OCI-LY1 (cell line): ENCODE data around the gene WDR43.

ENCODE experiments used
- H2AFZ ChIP-seq: fragments of 200-600 bp; sonication (generic), shearing (Covaris generic); 2 replicates; pipeline ENCODE4 v1.6.0; 2014; ENCODE audit warnings: antibody characterized with exemption, mild to moderate bottlenecking, low read length
- H3F3A ChIP-seq: fragments of 200-600 bp; sonication (generic), shearing (Covaris generic); 2 replicates; pipeline ENCODE4 v1.6.0; 2014; ENCODE audit warnings: mild to moderate bottlenecking, antibody characterized with exemption, low read length, moderate library complexity; ENCODE audit not compliant: insufficient read depth
- H3K27ac ChIP-seq: fragments of 200-600 bp; sonication (generic); 2 replicates; pipeline ENCODE4 v1.5.1; 2014; ENCODE audit warnings: low read length, mixed run types, mild to moderate bottlenecking, low read depth; ENCODE audit not compliant: poor library complexity, severe bottlenecking
- H3K27me3 ChIP-seq: fragments of 200-600 bp; sonication (generic); 2 replicates; pipeline ENCODE4 v1.6.0; 2014; ENCODE audit warnings: antibody characterized with exemption, mild to moderate bottlenecking, low read length, moderate library complexity; ENCODE audit not compliant: insufficient read depth
- H3K36me3 ChIP-seq: fragments of 200-600 bp; sonication (generic); 2 replicates; pipeline ENCODE4 v1.6.1; 2014; ENCODE audit warnings: mild to moderate bottlenecking, antibody characterized with exemption, low read length, moderate library complexity, mixed read lengths; ENCODE audit not compliant: insufficient read depth
- H3K4me1 ChIP-seq: fragments of 200-600 bp; sonication (generic); 2 replicates; pipeline ENCODE4 v1.5.1; 2014; ENCODE audit warnings: mild to moderate bottlenecking, low read length, moderate library complexity; ENCODE audit not compliant: insufficient read depth, severe bottlenecking
- H3K4me2 ChIP-seq: fragments of 200-600 bp; sonication (generic), shearing (Covaris generic); 2 replicates; pipeline ENCODE4 v1.6.1; 2014; ENCODE audit warnings: low read length
- H3K4me3 ChIP-seq: fragments of 200-600 bp; sonication (generic); 2 replicates; pipeline ENCODE4 v1.5.1; 2014; ENCODE audit warnings: low read length, low read depth, mild to moderate bottlenecking, mixed read lengths; ENCODE audit not compliant: poor library complexity, severe bottlenecking
- H3K79me2 ChIP-seq: fragments of 200-600 bp; shearing (Covaris generic); 2 replicates; pipeline ENCODE4 v1.6.1; 2016; ENCODE audit warnings: mixed run types, low read length, mixed read lengths; ENCODE audit not compliant: insufficient read depth
- H3K9ac ChIP-seq: fragments of 200-600 bp; sonication (generic), shearing (Covaris generic); 2 replicates; pipeline ENCODE4 v1.6.1; 2014; ENCODE audit warnings: mild to moderate bottlenecking, low read length, mixed read lengths
- H3K9me2 ChIP-seq: fragments of 200-600 bp; sonication (generic), shearing (Covaris generic); 2 replicates; pipeline ENCODE4 v1.6.1; 2014; ENCODE audit warnings: low read depth, mild to moderate bottlenecking, low read length, mixed read lengths
- H3K9me3 ChIP-seq: fragments of 200-600 bp; shearing (Covaris generic); 2 replicates; pipeline ENCODE4 v1.6.1; 2014; ENCODE audit warnings: low read length, mixed read lengths
- H4K20me1 ChIP-seq: fragments of 200-600 bp; sonication (generic), shearing (Covaris generic); 2 replicates; pipeline ENCODE4 v1.6.0; 2016; ENCODE audit warnings: mild to moderate bottlenecking, low read length; ENCODE audit not compliant: insufficient read depth
- EZH2 ChIP-seq: fragments of 200-600 bp; sonication (generic), shearing (Covaris generic); IDR thresholded peaks from 2 replicates; pipeline ENCODE4 v1.8.0; 2017; ENCODE audit warnings: borderline replicate concordance, mixed run types, mild to moderate bottlenecking, antibody characterized with exemption, low read length, moderate library complexity, mixed read lengths
- TF ChIP-seq, protein P1 (sequence below): fragments of 200-600 bp; sonication (generic), shearing (Covaris generic); IDR thresholded peaks from 2 replicates; pipeline ENCODE4 v1.5.1; 2017; ENCODE audit warnings: mild to moderate bottlenecking, antibody characterized with exemption, low read length, moderate library complexity, mixed read lengths

The WDR43 gene

DNA sequence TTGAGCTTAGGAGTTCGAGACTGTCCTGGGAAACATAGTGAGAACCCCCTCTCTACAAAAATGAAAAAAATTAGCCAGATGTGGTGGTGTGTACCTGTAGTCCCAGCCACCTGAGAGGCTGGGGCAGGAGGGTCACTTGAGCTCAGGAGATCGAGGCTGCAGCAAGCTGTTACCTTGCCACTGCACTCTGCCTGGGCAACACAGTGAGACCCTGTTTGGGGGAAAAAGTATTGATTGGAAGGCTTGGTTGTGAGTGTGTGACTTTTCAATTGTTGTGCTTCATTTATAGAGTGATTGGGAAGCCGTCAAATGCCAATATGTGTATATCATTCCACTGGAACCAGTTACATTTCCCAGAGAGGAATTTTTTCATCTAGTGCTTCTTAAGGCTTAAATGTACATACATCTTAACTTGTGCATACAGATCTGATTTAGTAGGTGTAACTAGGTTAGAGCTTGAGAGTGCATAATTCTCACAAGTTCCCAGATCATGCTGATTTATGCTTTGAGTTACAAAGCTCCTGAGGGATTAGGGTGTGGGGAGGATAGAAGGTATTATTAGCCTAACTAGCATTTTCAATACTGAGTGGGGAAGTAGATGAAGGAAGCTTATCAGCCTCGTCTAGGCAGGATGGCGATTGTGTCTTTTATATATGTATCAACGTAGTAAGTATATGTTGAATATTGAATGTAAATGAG, 15.3 kb downstream of the WDR43 start:
- peaks cover 3% of the 10 kb centered on the region; the same call in 1 of the 2 replicates for H4K20me1 ChIP-seq
- no peaks in the 10 kb centered on the region for H3K27me3 ChIP-seq
- H3K9me2 ChIP-seq: no peaks in the 10 kb centered on the region
- TF ChIP-seq EZH2: no peak
- TF ChIP-seq, protein P1, sequence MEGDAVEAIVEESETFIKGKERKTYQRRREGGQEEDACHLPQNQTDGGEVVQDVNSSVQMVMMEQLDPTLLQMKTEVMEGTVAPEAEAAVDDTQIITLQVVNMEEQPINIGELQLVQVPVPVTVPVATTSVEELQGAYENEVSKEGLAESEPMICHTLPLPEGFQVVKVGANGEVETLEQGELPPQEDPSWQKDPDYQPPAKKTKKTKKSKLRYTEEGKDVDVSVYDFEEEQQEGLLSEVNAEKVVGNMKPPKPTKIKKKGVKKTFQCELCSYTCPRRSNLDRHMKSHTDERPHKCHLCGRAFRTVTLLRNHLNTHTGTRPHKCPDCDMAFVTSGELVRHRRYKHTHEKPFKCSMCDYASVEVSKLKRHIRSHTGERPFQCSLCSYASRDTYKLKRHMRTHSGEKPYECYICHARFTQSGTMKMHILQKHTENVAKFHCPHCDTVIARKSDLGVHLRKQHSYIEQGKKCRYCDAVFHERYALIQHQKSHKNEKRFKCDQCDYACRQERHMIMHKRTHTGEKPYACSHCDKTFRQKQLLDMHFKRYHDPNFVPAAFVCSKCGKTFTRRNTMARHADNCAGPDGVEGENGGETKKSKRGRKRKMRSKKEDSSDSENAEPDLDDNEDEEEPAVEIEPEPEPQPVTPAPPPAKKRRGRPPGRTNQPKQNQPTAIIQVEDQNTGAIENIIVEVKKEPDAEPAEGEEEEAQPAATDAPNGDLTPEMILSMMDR: no peak
- no peaks in the 10 kb centered on the region for H3K4me1 ChIP-seq
- peaks cover 96% of the 10 kb centered on the region for H3K36me3 ChIP-seq
- H3F3A ChIP-seq: no peaks in the 10 kb centered on the region
- no peak overlapping the region for H3K4me2 ChIP-seq
- peaks cover 32% of the 10 kb centered on the region for H3K79me2 ChIP-seq
- H3K9ac ChIP-seq: no peak overlapping the region
- no peak overlapping the region for H3K4me3 ChIP-seq
- H3K9me3 ChIP-seq: no peaks in the 10 kb centered on the region
- H2AFZ ChIP-seq: no peak overlapping the region
- no peak overlapping the region for H3K27ac ChIP-seq

- H3K27me3 ChIP-seq: no peaks in the 10 kb centered on the region
- H3K27ac ChIP-seq: no peak overlapping the region
- no peaks in the 10 kb centered on the region for H3K9me3 ChIP-seq
- H3K9ac ChIP-seq: no peak overlapping the region
- H3K4me2 ChIP-seq: no peak overlapping the region
- H3K36me3 ChIP-seq: peaks cover 87% of the 10 kb centered on the region
- no peak overlapping the region for H2AFZ ChIP-seq
- no peaks in the 10 kb centered on the region for H3K4me1 ChIP-seq
- H4K20me1 ChIP-seq: no peaks in the 10 kb centered on the region
- H3K79me2 ChIP-seq: peaks cover 5% of the 10 kb centered on the region
- no peaks in the 10 kb centered on the region for H3F3A ChIP-seq
- TF ChIP-seq EZH2: no peak
- no peak overlapping the region for H3K4me3 ChIP-seq
- H3K9me2 ChIP-seq: no peaks in the 10 kb centered on the region
These were observed 21.5 kb downstream of the WDR43 start for GRCh38 chr2:28915939-28916338.

- no peak for TF ChIP-seq EZH2
- TF ChIP-seq, protein P1: no peak
- Histone ChIP-seq H3K36me3 (peaks cover 100% of the 10 kb centered on the region), H3K9me3 (no peaks in the 10 kb centered on the region), H3K9ac (no peak overlapping the region), H3K27ac (no peak overlapping the region), H3K4me3 (no peak overlapping the region), H4K20me1 (no peaks in the 10 kb centered on the region), H3K27me3 (no peaks in the 10 kb centered on the region), H3K9me2 (no peaks in the 10 kb centered on the region), H3K79me2 (no peaks in the 10 kb centered on the region; the same call in 1 of the 2 replicates), H3K4me2 (no peak overlapping the region), H3F3A (no peaks in the 10 kb centered on the region), H2AFZ (no peak overlapping the region), H3K4me1 (no peaks in the 10 kb centered on the region)
These were observed 32.4 kb downstream of the WDR43 start for GRCh38 chr2:28926847-28927246.

- peaks cover 100% of the 10 kb centered on the region for H3K36me3 ChIP-seq
- no peaks in the 10 kb centered on the region for H3F3A ChIP-seq
These were observed 33.0 kb downstream of the WDR43 start for GRCh38 chr2:28927469-28927868.

More at GRCh38 chr2:28927469-28927868, 33.0 kb downstream of the WDR43 start:
- no peak overlapping the region for H3K4me2 ChIP-seq
- no peaks in the 10 kb centered on the region for H3K9me3 ChIP-seq
- no peaks in the 10 kb centered on the region for H3K9me2 ChIP-seq
- no peaks in the 10 kb centered on the region; the same call in 1 of the 2 replicates for H3K79me2 ChIP-seq
- H3K4me1 ChIP-seq: no peaks in the 10 kb centered on the region
- no peak overlapping the region for H3K27ac ChIP-seq
- TF ChIP-seq EZH2: no peak
- TF ChIP-seq, protein P1: no peak
- H3K9ac ChIP-seq: no peak overlapping the region
- no peak overlapping the region for H2AFZ ChIP-seq
- H3K27me3 ChIP-seq: no peaks in the 10 kb centered on the region
- H3K4me3 ChIP-seq: no peak overlapping the region
- H4K20me1 ChIP-seq: no peaks in the 10 kb centered on the region
